Suprapubic skin (tissue), 4 donors: ENCODE data around the gene METTL22.

Experiments used
- CTCF ChIP-seq, 2 donors: fragments of 200-600 bp in 1 of 2; fragments of 450-650 bp in 1 of 2; sonication (generic) in 1 of 2; IDR thresholded peaks; one replicate each; pipeline ENCODE4 v1.5.1; 2016 to 2019; ENCODE audit warnings: antibody characterized with exemption in 2 of 2, mild to moderate bottlenecking in 1 of 2, moderate library complexity in 1 of 2
- POLR2A ChIP-seq, 2 donors: fragments of 450-650 bp; IDR thresholded peaks; one replicate each; pipeline ENCODE4 v1.6.1; 2017; ENCODE audit warnings: antibody characterized with exemption in 2 of 2, mild to moderate bottlenecking in 2 of 2, moderate library complexity in 2 of 2
- POLR2AphosphoS5 ChIP-seq, 3 donors: sonication (generic); formaldehyde crosslinking; IDR thresholded peaks; one replicate each; pipeline ENCODE4 v1.6.1; 2017; ENCODE audit warnings: antibody characterized with exemption in 3 of 3

- TF ChIP-seq CTCF (IDR thresholded peaks at IDR 0.05) (no peak), POLR2A (IDR thresholded peaks at IDR 0.05) (no peak), POLR2AphosphoS5 (IDR thresholded peaks at IDR 0.05) (no peak)
Observed at GRCh38 chr16:8646326-8647053, 25.0 kb downstream of the METTL22 start.
